Calu3 (cell line): ENCODE data around the gene CACNA2D1. TPM values are rescaled to one million over a fixed set of nuclear protein-coding genes. Genes with fewer than 3 reads are reported as not detected.

Source experiments
- BruUV-seq: library from RNA; stranded (reverse); fragments of 400-500 nt; replicated peaks from 2 replicates; lab custom pipeline; 2021; lab: Mats Ljungman, UMichigan
- CTCF ChIA-PET: fragments of 300-600 bp; sonication (Branson Sonifier 250); formaldehyde crosslinking; loops from one replicate; lab custom pipeline; 2022; ENCODE audit warnings: antibody characterized with exemption; lab: Charles Lee
- DNase-seq: peaks from one replicate; pipeline ENCODE4 v3.0.0; 2022
- H3K27ac Mint-ChIP-seq: one replicate; pipeline ENCODE4 v1.8.0; 2022; ENCODE audit warnings: mixed read lengths; ENCODE audit not compliant: unreplicated experiment
- H3K27me3 Mint-ChIP-seq: one replicate; pipeline ENCODE4 v1.8.0; 2022; ENCODE audit warnings: mixed read lengths; ENCODE audit not compliant: unreplicated experiment
- H3K36me3 Mint-ChIP-seq: one replicate; pipeline ENCODE4 v1.8.0; 2022; ENCODE audit warnings: mild to moderate bottlenecking, moderate library complexity, mixed read lengths; ENCODE audit not compliant: insufficient read depth, unreplicated experiment
- H3K4me1 Mint-ChIP-seq: one replicate; pipeline ENCODE4 v1.8.0; 2022; ENCODE audit warnings: mild to moderate bottlenecking, low read depth, mixed read lengths; ENCODE audit not compliant: unreplicated experiment
- H3K4me3 Mint-ChIP-seq: one replicate; pipeline ENCODE4 v1.8.0; 2022; ENCODE audit warnings: mild to moderate bottlenecking, low read depth, moderate library complexity, mixed read lengths; ENCODE audit not compliant: unreplicated experiment
- H3K9me3 Mint-ChIP-seq: one replicate; pipeline ENCODE4 v1.8.0; 2022; ENCODE audit warnings: low read depth, mixed read lengths; ENCODE audit not compliant: unreplicated experiment
- intact Hi-C: fragments of 100-400 bp; cut with micrococcal nuclease; formaldehyde crosslinking; loops from one replicate; pipeline ENCODE4 v1.10.0; 2022; ENCODE audit not compliant: unreplicated experiment
- total RNA-seq: library from RNA; stranded (reverse); gene quantifications from 2 replicates; pipeline ENCODE4 v1.2.3, GENCODE V29; 2022
- TF ChIP-seq, protein P1 (sequence below): fragments of 200-600 bp; IDR thresholded peaks from one replicate; pipeline ENCODE4 v1.8.0; 2022; ENCODE audit warnings: antibody characterized with exemption; ENCODE audit not compliant: unreplicated experiment

Gene CACNA2D1
- total RNA-seq, 1 experiment from 2014 or later, result 10.4 TPM

DNA sequence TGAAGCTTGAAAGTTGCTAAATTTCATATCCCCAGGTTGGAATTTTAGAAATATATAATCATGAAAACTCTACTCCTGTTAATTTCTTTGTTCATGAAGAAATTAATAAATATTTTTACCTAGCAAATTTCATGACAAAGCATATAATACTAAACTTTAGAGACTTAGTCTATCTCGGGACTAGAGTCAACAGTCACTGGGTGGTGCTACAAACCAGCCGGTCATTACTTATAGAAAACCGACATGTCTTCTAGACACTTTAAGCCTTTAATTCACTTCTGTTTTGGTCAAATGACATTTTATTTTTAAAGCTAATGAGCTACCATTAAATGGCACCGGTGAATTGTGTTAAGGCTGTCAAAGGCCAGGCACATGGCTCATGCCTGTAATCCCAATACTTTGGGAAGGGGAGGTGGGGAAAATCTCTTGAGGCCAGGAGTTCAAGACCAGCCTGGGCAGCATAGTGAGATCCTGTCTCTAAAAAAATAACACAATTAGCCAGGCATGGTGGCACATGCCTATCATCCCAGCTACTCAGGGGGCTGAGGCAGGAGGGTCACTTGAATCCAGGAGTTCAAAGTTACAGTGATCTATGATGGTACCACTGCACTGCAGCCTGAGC lies 270.1 kb downstream of the CACNA2D1 start:
- no peaks in the 10 kb centered on the region for H3K36me3 Mint-ChIP-seq
- no peaks in the 10 kb centered on the region for H3K9me3 Mint-ChIP-seq
- DNase-seq, result no peak
- CTCF ChIA-PET, result no interaction called here
- H3K4me1 Mint-ChIP-seq, result no peaks in the 10 kb centered on the region
- intact Hi-C loops, result no loop called here
- H3K27me3 Mint-ChIP-seq, result no peaks in the 10 kb centered on the region
- H3K27ac Mint-ChIP-seq, result no peak overlapping the region
- TF ChIP-seq, protein P1, sequence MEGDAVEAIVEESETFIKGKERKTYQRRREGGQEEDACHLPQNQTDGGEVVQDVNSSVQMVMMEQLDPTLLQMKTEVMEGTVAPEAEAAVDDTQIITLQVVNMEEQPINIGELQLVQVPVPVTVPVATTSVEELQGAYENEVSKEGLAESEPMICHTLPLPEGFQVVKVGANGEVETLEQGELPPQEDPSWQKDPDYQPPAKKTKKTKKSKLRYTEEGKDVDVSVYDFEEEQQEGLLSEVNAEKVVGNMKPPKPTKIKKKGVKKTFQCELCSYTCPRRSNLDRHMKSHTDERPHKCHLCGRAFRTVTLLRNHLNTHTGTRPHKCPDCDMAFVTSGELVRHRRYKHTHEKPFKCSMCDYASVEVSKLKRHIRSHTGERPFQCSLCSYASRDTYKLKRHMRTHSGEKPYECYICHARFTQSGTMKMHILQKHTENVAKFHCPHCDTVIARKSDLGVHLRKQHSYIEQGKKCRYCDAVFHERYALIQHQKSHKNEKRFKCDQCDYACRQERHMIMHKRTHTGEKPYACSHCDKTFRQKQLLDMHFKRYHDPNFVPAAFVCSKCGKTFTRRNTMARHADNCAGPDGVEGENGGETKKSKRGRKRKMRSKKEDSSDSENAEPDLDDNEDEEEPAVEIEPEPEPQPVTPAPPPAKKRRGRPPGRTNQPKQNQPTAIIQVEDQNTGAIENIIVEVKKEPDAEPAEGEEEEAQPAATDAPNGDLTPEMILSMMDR, result no peak
- no TSS peak for BruUV-seq
- no peak overlapping the region for H3K4me3 Mint-ChIP-seq

DNA sequence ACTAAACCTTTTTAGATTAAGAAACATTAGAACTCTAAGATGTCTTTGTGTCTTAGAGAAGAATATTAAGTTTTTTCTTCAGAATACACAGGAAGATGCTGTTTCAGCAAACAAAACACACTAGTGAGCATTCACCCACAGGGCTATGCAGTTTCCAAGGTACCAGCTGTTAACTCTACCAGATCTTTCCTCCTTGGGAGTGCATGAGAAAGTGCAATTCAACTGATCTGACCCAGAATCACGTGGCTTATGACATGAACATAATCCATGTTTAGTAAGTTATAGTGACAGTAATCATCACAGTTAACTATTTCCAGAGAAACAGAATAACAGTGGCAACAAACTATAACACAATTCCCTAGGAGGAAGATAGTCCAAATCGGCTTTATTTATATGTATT lies 270.7 kb downstream of the CACNA2D1 start:
- Mint-ChIP-seq H3K9me3 (no peaks in the 10 kb centered on the region), H3K4me1 (no peaks in the 10 kb centered on the region), H3K4me3 (no peak overlapping the region), H3K27me3 (no peaks in the 10 kb centered on the region), H3K27ac (no peak overlapping the region), H3K36me3 (no peaks in the 10 kb centered on the region)
- BruUV-seq, result no TSS peak
- intact Hi-C loops, result no loop called here
- no peak for DNase-seq
- TF ChIP-seq, protein P1, result no peak
- CTCF ChIA-PET, result no interaction called here

DNA sequence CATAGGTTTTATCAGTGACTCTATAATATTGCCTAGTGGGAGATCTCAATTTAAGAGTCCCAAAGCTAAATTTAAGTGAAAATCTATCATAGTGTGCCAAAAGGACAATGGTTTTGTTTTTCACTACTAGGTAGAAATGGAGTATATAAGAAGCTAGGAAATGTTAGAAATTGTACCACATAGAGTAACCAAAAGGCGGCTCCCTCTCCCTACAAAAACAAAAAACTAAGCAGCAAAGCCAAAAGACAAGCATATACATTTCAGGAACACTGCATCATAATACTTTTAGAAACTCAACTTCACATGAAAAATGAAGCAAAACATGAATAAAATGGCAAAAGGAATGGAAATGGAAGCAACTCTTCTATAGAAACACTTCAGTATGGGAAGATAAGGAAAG lies 271.6 kb downstream of the CACNA2D1 start:
- Mint-ChIP-seq H3K27ac (no peak overlapping the region), H3K4me3 (no peak overlapping the region), H3K27me3 (no peaks in the 10 kb centered on the region), H3K36me3 (no peaks in the 10 kb centered on the region), H3K4me1 (no peaks in the 10 kb centered on the region), H3K9me3 (no peaks in the 10 kb centered on the region)
- TF ChIP-seq, protein P1, result no peak
- DNase-seq, result no peak
- CTCF ChIA-PET, result no interaction called here
- intact Hi-C loops, result no loop called here
- BruUV-seq, result no TSS peak

DNA sequence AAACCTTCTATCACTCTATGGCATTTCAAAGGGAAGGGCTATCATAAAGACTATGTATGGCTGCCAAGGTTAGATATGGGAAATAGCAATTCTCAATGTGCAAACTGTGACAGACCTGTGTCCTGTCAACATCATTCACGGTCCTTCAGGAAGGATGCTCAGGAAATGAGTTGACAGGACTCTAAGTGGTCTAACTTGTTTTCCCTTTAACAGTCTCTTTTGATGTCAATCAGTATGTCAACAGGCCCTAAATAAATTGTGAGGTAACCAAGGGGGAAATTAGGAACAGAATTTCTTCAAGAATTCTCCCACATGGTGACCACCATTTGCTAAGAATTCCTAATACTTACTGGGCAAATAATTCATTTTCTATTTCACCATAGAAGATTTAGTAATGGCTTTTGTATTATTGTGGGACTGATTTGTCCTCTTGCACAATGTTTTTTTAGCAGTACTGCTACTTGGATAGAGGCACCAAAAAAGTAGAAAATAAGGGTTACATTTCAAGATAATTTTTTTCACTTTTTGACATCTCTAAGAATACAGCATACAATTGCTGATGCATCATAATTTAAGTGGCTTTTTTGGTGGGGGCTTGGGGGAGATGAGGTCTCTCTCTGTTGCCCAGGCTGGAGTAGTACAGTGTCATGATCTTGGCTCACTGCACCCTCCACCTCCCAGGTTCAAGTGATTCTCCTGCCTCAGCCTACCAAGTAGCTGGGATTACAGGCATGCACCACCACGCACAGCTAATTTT lies 275.8 kb downstream of the CACNA2D1 start:
- no peaks in the 10 kb centered on the region for H3K9me3 Mint-ChIP-seq
- H3K4me3 Mint-ChIP-seq, result no peak overlapping the region
- H3K27me3 Mint-ChIP-seq, result no peaks in the 10 kb centered on the region
- H3K36me3 Mint-ChIP-seq, result no peaks in the 10 kb centered on the region
- no peak overlapping the region for H3K27ac Mint-ChIP-seq
- no peak for DNase-seq
- CTCF ChIA-PET, result no interaction called here
- TF ChIP-seq, protein P1, result no peak
- intact Hi-C loops, result loop anchor here (5.0 kb wide), 1 partner anchor 435 kb away; no protein-coding TSS in a partner anchor
- H3K4me1 Mint-ChIP-seq, result no peaks in the 10 kb centered on the region
- BruUV-seq, result no TSS peak
